Daoy (cell line): ENCODE data around the gene COMMD10. TPM values are rescaled to one million over a fixed set of nuclear protein-coding genes. Genes with fewer than 3 reads are reported as not detected.

Experiments used
- DNase-seq: peaks from one replicate; pipeline ENCODE4 v3.0.0-alpha.2; 2015; ENCODE audit warnings: low read depth
- total RNA-seq: library from RNA; depleted of rRNA; stranded (reverse); fragments of >200 nt; shearing (Covaris generic); gene quantifications from 2 replicates; pipeline ENCODE4 v1.2.3, GENCODE V29; 2014; rRNA removed

COMMD10 gene
- total RNA-seq, 1 experiment from 2014 or later = 43.1 TPM

- no peak for DNase-seq
These were observed 206.4 kb downstream of the COMMD10 start for GRCh38 chr5:116291271-116291670.

DNA sequence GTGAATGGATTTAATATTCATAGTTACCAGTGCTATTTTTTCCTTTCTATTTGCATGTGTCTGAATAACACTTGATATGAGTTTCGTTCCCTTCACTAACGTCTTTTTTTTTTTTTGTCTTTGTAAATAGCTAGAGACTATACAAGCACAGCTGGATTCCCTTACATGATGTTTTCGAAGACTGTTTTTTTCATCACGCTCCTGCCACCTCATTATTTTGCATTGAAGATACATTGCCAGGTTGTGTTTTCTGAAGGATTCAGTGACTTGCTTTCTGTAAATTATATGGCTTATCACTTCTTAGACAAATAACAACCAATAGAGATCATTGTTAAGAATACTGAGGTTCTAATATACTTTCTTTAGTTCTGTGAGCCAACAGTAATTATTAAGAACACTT lies 207.5 kb downstream of the COMMD10 start:
- no peak for DNase-seq

DNA sequence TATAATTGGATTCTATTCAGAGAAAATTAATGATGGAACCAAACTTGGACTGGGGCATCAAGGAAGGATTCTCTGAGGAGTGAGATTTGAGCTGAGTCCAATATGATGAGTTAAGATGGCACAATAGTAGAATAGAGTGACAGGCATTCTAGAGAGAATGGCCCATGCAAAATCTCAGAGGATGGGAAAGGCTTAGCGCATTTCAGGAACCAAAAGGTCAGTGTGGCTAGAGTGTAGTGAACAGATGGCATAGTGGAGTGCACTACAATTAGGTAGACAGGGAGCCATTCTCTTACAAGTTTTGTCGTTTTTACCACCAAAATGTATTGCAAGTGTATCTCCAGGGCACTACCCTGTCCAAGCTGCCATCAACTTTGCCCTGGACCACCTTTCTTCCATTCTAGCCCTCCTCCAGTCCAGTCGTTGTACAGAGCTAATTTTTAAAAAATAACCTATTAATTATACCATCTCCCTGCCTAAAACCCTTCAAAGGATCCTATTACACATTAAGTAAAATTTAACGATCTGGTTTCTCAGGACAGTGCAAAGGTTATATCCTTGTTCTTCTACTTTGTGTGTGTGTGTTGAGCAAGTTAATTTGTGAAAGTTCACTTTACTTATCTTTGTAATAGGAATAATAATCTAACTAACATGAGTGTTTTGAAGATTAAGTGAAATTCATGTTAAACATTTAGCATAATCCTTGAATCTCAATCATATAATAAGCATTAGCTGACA lies 211.7 kb downstream of the COMMD10 start:
- no peak for DNase-seq

- no peak for DNase-seq
These were observed 212.5 kb downstream of the COMMD10 start for GRCh38 chr5:116297296-116297814.

DNA sequence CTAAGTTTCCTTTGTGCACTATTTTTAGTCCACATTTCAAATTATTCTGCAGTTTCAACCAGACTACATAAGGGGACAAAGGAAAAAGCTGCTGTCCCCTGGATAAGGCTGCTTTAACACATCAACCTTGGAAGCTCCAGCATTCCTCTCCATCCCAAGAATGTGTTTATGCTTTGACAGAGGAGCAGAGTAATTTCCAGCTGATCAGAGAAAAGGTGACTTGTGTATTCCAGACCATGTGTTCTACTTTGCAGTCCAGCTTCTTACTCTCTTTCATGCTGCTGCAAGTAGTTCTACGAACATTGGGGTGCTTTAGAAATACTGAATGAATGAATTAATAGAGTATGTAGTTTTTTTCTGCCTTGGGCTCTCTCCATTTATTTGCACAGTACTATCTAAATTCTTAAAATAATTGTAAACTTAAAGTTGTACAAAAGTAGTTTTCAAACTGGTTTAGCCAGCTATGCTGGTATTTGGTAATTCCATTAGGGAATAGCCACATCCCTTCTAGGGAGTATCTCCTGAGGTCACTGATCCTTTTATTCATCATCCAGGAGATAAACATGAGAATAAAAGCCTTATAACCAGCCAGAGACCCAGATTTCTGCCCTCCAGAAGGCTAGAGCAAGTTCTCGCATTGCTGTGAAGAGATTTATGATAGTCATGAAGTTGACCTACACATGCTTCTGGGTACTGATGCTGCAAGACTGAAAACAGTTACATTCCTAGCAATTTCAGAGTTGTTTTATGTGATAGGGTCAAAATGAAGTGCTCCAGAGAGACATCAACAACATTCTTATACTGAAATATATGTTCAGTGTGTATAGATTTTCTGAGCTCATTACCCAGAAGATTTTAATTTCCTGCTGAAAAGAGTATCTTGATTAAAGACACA lies 215.2 kb downstream of the COMMD10 start:
- DNase-seq = no peak

- DNase-seq = no peak
These were observed 216.3 kb downstream of the COMMD10 start for GRCh38 chr5:116301110-116301509.

- DNase-seq = no peak
These were observed 218.5 kb downstream of the COMMD10 start for GRCh38 chr5:116303340-116303739.

DNA sequence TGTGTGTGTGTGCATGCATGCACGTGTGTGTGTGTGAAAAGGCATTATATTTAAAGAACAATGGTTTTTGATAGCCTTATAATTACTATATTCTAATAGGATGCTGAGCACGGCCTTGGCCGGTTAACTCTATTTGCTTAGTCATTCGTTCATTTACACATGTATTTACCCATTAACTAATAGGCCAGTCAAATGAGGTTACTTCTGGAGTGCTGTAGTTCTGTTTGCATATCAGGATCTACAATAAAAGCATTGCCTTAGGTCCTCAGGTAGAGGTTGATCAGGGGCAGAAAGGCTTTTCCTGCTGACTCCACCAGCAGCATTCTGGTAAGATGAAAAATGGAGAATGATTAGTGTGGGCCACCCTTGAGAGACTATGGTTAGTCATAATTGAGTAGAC lies 219.0 kb downstream of the COMMD10 start:
- no peak for DNase-seq

- no peak for DNase-seq
These were observed 221.1 kb downstream of the COMMD10 start for GRCh38 chr5:116305899-116306298.

DNA sequence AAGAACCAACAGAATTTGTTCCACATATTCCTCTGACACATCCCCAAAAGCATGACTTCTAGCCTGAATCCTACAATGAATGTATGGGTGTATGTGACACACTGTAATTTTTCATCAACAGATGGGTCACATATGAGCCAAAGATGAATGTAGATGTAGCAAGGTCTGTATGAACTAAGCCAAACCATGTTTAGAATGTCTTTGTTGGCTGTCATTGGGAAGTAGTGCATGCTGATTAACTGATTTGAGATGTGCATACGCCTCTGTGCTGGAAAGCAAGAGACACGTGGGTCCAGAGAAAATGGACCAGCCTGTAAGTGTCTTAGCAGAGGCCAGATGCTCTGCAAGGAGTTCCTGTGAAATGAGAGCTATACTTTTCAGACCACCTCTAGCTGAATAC lies 222.0 kb downstream of the COMMD10 start:
- DNase-seq = no peak

DNA sequence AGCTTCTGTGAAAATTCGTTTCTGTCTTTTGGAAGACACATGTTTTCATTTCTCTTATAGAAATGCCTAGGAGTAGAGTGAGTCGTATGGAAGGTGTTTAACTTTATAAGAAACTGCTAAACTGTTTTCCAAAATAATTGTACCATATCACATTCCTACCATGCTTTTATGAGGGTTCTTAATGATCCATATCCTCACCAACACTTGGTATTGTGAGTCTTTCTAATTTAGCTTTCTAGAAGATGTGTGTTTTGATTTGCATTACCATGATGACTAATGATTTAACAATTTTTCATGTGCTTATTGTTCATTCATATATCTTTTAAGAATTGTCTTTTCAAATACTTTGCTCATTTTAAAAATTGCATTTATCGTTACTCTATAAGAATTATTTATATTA lies 223.6 kb downstream of the COMMD10 start:
- no peak for DNase-seq

DNA sequence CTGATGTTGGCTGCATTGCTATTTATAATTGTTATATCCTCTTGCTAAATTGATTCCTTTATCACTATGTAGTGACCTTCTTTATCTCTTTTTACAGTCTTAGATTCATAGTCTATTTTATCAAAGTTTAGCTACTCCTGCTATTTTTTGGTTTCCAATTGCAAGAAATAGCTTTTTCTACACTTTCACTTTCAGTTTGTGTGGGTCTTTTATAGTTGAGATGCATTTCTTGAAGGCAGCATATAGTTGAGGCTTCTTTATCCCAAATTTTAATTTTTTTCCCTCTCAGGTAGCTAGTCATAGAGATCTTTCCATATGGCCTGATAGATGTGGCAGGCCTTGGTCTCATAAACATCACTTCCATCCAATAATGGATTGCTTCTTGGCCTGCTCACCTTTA lies 228.5 kb downstream of the COMMD10 start:
- DNase-seq = no peak

GRCh38 chr5:116315531-116315930 lies 230.7 kb downstream of the COMMD10 start:
- no peak for DNase-seq

- DNase-seq = no peak
These were observed 233.4 kb downstream of the COMMD10 start for GRCh38 chr5:116318091-116318854.

DNA sequence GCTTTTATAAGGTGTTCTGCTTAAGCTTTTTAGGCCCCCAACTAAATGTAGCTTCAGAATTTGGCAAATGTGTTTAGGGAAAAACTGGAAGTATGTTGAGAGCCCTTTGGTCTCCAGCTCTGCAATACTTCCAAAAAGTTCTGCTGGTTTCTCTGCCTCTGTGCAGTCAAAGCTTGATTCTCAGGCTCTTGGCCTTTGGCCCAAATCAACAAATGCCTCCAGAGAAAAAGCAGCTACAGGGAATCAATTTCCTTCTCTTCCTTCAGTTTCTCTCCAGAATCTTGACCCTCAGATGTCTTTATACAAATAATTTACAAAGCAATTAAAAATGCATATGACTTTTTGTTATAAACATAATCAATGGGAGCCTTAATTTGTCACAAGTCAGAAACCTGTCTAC lies 235.7 kb downstream of the COMMD10 start:
- DNase-seq = no peak

- no peak for DNase-seq
These were observed 244.7 kb downstream of the COMMD10 start for GRCh38 chr5:116329503-116329902.

GRCh38 chr5:116340799-116341198 lies 256.0 kb downstream of the COMMD10 start:
- DNase-seq = no peak

Other genes with a start within 250 kb of the COMMD10 start
- gene ATG12, start 243.5 kb upstream of the COMMD10 start, total RNA-seq = 64.1 and 87.3 TPM in 2 replicates
- 109 and 194 TPM in 2 replicates for gene AP3S1, start 243.1 kb upstream of the COMMD10 start, total RNA-seq
- 0.06 TPM in 1 of 2 replicates, not detected in the other for gene LVRN, start 122.5 kb upstream of the COMMD10 start, total RNA-seq
- 1.3 TPM in 1 of 2 replicates, not detected in the other for gene ARL14EPL, start 52.6 kb upstream of the COMMD10 start, total RNA-seq